OCI-LY7 (cell line): ENCODE measurements around the gene TGM1.

Experiments
- CTCF ChIP-seq: fragments of 200-600 bp; sonication (generic); conservative IDR thresholded peaks from 2 replicates; pipeline ENCODE4 v1.5.1; 2014; ENCODE audit warnings: mild to moderate bottlenecking, antibody characterized with exemption, low read length, moderate library complexity, mixed read lengths
- EZH2phosphoT487 ChIP-seq: fragments of 200-600 bp; sonication (generic); IDR thresholded peaks from 2 replicates; pipeline ENCODE4 v1.6.1; 2018; ENCODE audit warnings: low read depth, borderline replicate concordance, mild to moderate bottlenecking, mixed run types, antibody characterized with exemption, low read length, moderate library complexity, mixed read lengths

GRCh38 chr14:24283796-24284460 is 21.0 kb upstream of the TGM1 start:
- TF ChIP-seq CTCF = no peak
- TF ChIP-seq EZH2phosphoT487 = no peak
